Measurements from ENCODE around the gene TAF1C.

GRCh38 chr16:84224554-84224953 lies 37.7 kb upstream of the TAF1C start:
- TF ChIP-seq CTCF (IDR thresholded peaks at IDR 0.05 in 2 of 3, conservative IDR thresholded peaks at IDR 0.05 in 1 of 3; ENCODE audit: insufficient read depth in 2 of 3, low read depth in 1 of 3, low read length in 3 of 3), result no peak
- no peak for TF ChIP-seq E2F6 (IDR thresholded peaks at IDR 0.05; ENCODE audit: borderline replicate concordance in 1 of 2, extremely low read depth in 1 of 2, insufficient read depth in 1 of 2, insufficient read length in 1 of 2, low read depth in 1 of 2, low read length in 1 of 2, poor library complexity in 1 of 2, severe bottlenecking in 1 of 2)
- TF ChIP-seq NR2C2 (CRISPR knock-in tag; IDR thresholded peaks at IDR 0.05), result no peak
- TF ChIP-seq NR2C2 (tag; IDR thresholded peaks at IDR 0.05), result no peak
- no peak for TF ChIP-seq ZNF280B (CRISPR knock-in tag; IDR thresholded peaks at IDR 0.05)
- TF ChIP-seq ZBTB17 (CRISPR knock-in tag; IDR thresholded peaks at IDR 0.05), result no peak
- peak; percentile 14 for TF ChIP-seq BCOR (IDR thresholded peaks at IDR 0.05)
- TF ChIP-seq CEBPZ (IDR thresholded peaks at IDR 0.05; ENCODE audit: borderline replicate concordance, low read depth, low read length), result no peak
- TF ChIP-seq MTF1 (CRISPR knock-in tag; IDR thresholded peaks at IDR 0.05; ENCODE audit: borderline replicate concordance), result no peak
- no peak for TF ChIP-seq U2AF2 (optimal IDR thresholded peaks at IDR 0.05; ENCODE audit: low read depth, low read length)
- TF ChIP-seq MAFK (IDR thresholded peaks at IDR 0.05; ENCODE audit: low read length), result no peak
- TF ChIP-seq EP300 (IDR thresholded peaks at IDR 0.05; ENCODE audit: low read length), result no peak
- no peak for TF ChIP-seq PCBP2 (IDR thresholded peaks at IDR 0.05; ENCODE audit: low read depth, low read length, poor library complexity, severe bottlenecking)
